Measurements from ENCODE around the gene NVL. TPM values are rescaled to one million over a fixed set of nuclear protein-coding genes. Genes with fewer than 3 reads are reported as not detected.

The NVL gene
- total RNA-seq, 1 donor from 2014 or later = 18.7 TPM

- Mint-ChIP-seq H3K27me3 (ENCODE audit: low read depth) (no peaks in the 10 kb centered on the region), H3K36me3 (ENCODE audit: low read depth) (peaks cover 34% of the 10 kb centered on the region), H3K27ac (ENCODE audit: unreplicated experiment) (no peak overlapping the region), H3K4me1 (ENCODE audit: low read depth) (peaks cover 9% of the 10 kb centered on the region), H3K9me3 (ENCODE audit: low read depth) (no peaks in the 10 kb centered on the region), H3K4me3 (ENCODE audit: unreplicated experiment) (no peak overlapping the region)
- TF ChIP-seq CTCF (IDR thresholded peaks at IDR 0.05) = no peak
- DNase-seq (ENCODE audit: low spot score) = no peak
These were observed 38.4 kb upstream of the NVL start for GRCh38 chr1:224368409-224368808.

- H3K4me3 Mint-ChIP-seq (ENCODE audit: unreplicated experiment) = no peak overlapping the region
- H3K4me1 Mint-ChIP-seq (ENCODE audit: low read depth) = peaks cover 27% of the 10 kb centered on the region
- no peaks in the 10 kb centered on the region for H3K27me3 Mint-ChIP-seq (ENCODE audit: low read depth)
- DNase-seq (ENCODE audit: low spot score) = no peak
- H3K36me3 Mint-ChIP-seq (ENCODE audit: low read depth) = peaks cover 8% of the 10 kb centered on the region
- no peak for TF ChIP-seq CTCF (IDR thresholded peaks at IDR 0.05)
- no peak overlapping the region for H3K27ac Mint-ChIP-seq (ENCODE audit: unreplicated experiment)
- no peaks in the 10 kb centered on the region for H3K9me3 Mint-ChIP-seq (ENCODE audit: low read depth)
These were observed 29.2 kb upstream of the NVL start for GRCh38 chr1:224359207-224359606.

GRCh38 chr1:224358237-224358636 is 28.3 kb upstream of the NVL start:
- H3K27ac Mint-ChIP-seq (ENCODE audit: unreplicated experiment) = peak overlapping the region; percentile 92
- no peaks in the 10 kb centered on the region for H3K27me3 Mint-ChIP-seq (ENCODE audit: low read depth)
- H3K36me3 Mint-ChIP-seq (ENCODE audit: low read depth) = peaks cover 4% of the 10 kb centered on the region
- H3K4me3 Mint-ChIP-seq (ENCODE audit: unreplicated experiment) = peak overlapping the region; percentile 88
- DNase-seq (ENCODE audit: low spot score) = no peak
- H3K4me1 Mint-ChIP-seq (ENCODE audit: low read depth) = peaks cover 21% of the 10 kb centered on the region
- no peaks in the 10 kb centered on the region for H3K9me3 Mint-ChIP-seq (ENCODE audit: low read depth)
- TF ChIP-seq CTCF (IDR thresholded peaks at IDR 0.05) = no peak

- DNase-seq (ENCODE audit: low spot score) = no peak
- H3K4me3 Mint-ChIP-seq (ENCODE audit: unreplicated experiment) = peak overlapping the region; percentile 88
- no peaks in the 10 kb centered on the region for H3K9me3 Mint-ChIP-seq (ENCODE audit: low read depth)
- H3K27me3 Mint-ChIP-seq (ENCODE audit: low read depth) = no peaks in the 10 kb centered on the region
- peaks cover 21% of the 10 kb centered on the region for H3K4me1 Mint-ChIP-seq (ENCODE audit: low read depth)
- peak; percentile 9 for TF ChIP-seq CTCF (IDR thresholded peaks at IDR 0.05)
- H3K36me3 Mint-ChIP-seq (ENCODE audit: low read depth) = peaks cover 2% of the 10 kb centered on the region
- H3K27ac Mint-ChIP-seq (ENCODE audit: unreplicated experiment) = peak overlapping the region; percentile 92
These were observed 27.7 kb upstream of the NVL start for GRCh38 chr1:224357626-224358124.

- H3K36me3 Mint-ChIP-seq (ENCODE audit: low read depth) = no peaks in the 10 kb centered on the region
- peak within 1 kb of the TSS; percentile 88 for H3K4me3 Mint-ChIP-seq (ENCODE audit: unreplicated experiment)
- no peaks in the 10 kb centered on the region for H3K27me3 Mint-ChIP-seq (ENCODE audit: low read depth)
- peak within 1 kb of the TSS; percentile 92 for H3K27ac Mint-ChIP-seq (ENCODE audit: unreplicated experiment)
- peaks cover 21% of the 10 kb centered on the region for H3K4me1 Mint-ChIP-seq (ENCODE audit: low read depth)
- H3K9me3 Mint-ChIP-seq (ENCODE audit: low read depth) = no peaks in the 10 kb centered on the region
- peak; percentile 96 for DNase-seq (ENCODE audit: low spot score)
- TF ChIP-seq CTCF (IDR thresholded peaks at IDR 0.05) = peak; percentile 20
These were observed 27.0 kb upstream of the NVL start, which contains the start of gene CNIH4 for GRCh38 chr1:224356685-224357625. Gene CNIH4, plus strand, starts transcription at chr1:224356879. Its CDS starts 46 bp downstream, at chr1:224356925.

All from chondrocyte (in vitro differentiated cells).